ENCODE data around the gene BFSP2.
"Not testable (repeated sequence)": the region's sequence is repeated elsewhere in the genome, so short reads cannot be mapped to it uniquely, and the experiment has no call there.

BFSP2 gene

DNA sequence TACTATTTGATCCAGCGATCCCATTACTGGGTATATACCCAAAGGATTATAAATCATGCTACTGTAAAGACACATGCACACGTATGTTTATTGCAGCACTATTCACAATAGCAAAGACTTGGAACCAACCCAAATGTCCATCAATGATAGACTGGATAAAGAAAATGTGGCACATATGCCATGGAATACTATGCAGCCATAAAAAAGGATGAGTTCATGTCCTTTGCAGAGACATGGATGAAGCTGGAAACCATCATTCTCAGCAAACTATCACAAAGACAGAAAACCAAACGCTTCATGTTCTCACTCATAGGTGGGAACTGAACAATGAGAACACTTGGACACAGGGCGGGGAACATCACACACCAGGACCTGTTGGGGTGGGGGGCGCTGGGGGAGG is 82.6 kb downstream of the BFSP2 start:
- not testable (repeated sequence) for DNase-seq

DNA sequence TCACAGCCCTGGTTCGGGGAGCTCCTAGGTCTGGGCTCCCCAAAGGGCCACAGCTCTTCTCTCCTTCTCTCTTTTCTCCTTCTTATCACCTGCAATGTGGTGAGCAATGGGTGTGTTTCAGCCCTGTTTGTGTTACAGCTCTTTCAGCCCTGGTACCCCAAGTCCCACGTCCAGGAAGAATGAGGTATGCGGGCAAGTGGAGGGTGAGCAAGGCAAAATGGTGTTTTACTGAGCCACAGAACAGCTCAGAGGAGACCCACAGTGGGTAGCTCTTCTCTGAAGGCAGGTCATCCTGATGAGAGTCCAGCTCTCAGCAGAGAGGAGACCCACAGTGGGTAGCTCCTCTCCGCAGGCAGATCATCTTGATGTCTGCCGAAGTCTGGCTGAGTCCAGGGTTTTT is 86.8 kb downstream of the BFSP2 start:
- DNase-seq = no peak

DNA sequence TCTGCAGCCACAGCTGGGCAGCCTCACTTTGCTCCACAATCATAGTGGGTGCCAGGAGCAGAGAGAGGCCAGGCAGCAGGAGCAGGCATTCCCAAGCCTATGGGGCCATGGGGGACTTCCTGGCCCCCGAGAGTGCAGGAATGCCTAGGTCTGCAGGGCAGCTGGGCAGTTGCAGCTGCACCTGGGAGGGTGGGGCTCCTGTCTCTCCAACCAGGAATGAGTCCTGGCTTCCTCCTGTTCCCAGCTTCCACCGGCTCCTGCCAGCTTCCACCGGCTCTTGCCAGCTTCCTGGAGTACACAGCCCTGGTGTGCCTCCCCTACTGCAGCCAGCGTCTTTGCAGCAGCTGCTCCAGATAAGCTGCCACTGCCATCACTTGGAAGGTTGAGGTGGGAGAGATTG is 87.3 kb downstream of the BFSP2 start:
- no peak for DNase-seq

DNA sequence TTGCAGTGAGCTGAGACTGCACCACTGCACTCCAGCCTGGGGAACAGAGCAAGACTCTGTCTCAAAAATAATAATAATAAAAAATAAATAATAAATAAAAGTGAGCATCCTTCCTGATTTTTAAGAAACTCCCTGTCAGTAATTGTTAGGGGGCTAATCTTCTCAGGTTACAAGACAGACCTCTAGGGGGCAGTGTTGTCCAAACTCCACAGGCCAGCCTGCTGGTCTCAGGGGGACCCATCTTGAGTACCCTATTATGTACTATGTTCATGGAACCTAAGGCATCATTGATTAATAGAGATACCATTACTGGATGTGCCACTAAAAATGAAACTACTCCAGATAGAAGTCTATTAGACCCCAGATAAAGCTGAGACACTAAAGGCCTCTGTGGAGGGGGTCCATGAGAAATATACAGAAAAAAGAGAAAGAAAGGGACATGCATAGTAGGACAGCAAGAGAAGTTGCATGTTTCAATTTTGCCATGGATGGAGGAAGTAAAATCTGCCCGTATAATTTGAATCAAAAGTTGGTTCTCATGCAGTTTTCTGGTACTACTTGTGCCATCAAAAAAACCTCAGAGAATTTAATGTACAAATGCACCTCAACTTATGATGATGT is 88.2 kb downstream of the BFSP2 start:
- peak; percentile 59 to 63 for DNase-seq

DNA sequence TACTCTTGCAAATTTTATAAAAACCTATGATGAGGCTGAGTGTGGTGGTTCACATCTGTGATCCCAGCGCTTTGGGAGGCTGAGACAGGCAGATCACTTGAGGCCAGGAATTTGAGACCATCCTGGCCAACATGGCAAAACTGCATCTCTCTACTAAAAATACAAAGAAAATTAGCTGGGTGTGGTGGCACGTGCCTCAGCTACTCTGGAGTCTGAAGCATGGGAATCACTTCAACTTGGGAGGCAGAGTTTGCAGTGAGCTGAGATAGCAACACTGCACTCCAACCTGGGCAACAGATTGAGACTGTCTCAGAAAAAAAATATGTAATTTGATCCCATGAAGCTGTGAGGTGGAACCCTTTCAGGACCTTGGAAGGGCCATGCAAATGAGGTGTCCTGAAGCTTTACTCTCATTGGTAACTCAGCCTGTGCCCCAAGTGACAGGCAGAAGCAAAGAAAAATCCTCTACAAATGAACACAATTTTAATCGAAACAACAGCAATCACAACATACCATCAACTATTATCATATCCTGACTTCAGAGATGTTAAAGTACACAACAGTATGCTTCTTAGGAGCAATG is 89.0 kb downstream of the BFSP2 start:
- DNase-seq = no peak

DNA sequence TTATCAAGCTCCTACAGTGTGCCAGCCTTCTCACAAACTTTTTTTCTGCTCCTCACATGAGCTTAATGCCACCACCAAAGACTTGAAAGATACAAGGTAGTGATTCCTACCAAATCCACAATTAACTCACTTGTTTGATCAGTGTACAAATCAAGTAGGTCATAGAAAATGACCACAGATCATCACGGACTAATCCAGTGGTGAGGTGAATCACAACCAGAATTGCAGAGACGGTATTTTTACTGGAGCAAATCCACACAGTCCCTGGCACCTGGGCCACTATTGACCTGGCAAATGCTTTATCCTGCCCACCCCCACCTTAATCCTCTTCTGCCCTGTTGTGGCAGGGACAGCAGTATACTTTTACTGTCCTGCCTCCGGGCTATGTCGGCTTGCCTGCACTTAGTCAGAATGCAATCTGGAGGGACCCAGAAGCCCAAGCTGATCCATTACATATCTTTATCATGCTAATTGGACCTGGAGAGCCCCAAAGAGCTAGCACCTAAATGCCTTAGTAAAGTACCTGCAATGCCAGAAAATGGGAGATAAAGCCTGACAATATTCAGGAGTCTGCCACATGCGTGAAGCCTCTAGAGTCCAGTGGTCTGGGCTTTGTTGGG is 89.7 kb downstream of the BFSP2 start:
- DNase-seq = no peak

DNA sequence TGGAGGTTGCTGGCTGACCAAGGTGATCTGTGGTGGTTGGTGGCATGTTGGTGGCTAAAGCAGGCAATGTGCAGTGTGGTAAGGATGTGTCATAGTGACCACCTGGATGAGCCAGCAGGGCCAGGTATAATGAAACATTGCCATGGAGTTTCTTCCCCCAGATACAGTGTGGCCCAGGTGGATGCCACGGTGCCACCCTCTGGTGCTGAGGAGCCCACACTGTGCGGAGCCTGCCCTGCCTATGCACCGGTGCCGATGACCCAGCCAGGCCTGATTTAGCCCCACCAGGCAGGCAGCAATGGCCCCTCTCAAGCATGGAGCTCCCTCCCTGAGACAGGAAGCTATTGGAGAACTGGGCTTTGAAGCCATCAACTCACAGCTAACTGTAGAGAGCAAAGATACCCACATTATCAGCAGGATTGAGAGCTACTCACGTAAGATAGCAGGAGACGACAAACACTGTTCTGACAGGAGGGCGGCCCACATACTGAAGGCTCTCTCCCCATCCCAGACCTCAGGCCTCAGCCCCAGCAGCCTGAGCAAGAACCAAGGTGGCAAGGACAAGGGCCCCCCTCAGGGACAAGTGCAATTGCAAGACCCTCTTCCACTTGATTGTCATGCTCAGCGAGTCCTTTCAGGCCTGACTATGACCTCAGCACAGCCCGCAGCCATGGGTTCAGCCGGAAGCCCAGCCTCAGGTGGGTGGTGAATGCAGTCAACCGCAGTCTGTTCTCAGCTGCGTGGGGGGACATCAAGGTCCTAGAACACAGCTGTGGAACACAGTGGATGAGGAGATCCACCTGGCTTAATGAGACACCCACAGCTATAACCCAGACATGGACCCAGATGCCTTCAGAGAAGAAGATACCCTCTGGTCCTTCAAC is 90.9 kb downstream of the BFSP2 start:
- no peak for DNase-seq

DNA sequence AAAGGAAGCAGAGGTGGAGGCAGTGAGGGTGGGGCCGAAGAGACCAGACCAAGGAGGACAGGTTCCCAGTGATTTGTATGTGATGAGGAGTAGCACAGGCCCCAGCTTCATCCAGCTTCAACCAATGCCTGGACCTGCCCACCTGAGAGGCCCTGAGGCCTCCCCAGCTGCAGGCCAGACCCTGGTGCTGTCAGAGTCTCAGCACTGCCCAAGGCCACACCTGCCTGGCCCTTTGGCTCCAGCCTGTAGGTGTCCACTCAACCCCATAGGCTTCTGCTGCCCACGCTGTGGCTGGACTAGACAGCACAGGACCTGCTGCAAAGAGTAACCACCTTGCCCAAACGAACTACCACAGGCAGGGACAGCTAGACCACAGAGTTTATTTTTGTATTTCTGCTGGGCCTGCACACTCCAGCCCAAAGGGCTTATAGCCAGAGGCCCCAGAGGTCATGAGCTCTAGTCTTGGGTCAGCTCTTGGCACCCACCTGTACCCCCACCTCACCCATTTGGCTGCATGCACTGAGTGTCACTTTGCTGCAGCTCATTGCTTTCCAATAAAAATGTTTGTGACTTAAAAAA is 91.7 kb downstream of the BFSP2 start:
- no peak for DNase-seq

DNA sequence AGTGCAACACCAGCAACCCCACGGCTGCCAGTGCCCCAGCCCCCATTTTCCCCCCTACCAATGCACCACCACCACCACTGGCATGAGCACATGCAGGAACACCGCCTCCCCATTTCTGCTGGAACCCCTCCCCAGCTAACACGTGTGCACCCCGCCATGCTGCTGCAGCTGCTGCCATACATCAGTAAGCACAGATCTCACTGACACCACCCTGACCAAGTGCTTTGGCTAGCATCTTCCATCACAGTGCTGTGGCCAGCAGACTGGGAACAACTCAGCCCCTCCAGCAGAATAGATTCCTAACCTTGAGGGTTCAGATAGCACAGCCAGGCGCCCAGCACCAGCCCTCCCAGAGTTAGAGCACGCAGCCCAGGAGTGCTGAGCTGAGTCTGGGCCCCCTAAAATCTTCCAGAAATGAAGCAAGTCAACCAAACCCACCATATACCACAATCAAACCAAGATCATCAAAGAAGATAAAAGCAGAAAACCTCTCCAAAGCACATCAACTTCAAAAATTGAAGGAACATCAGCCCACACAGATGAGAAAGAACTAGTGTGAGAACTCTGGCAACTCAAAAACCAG is 92.4 kb downstream of the BFSP2 start:
- DNase-seq = no peak

DNA sequence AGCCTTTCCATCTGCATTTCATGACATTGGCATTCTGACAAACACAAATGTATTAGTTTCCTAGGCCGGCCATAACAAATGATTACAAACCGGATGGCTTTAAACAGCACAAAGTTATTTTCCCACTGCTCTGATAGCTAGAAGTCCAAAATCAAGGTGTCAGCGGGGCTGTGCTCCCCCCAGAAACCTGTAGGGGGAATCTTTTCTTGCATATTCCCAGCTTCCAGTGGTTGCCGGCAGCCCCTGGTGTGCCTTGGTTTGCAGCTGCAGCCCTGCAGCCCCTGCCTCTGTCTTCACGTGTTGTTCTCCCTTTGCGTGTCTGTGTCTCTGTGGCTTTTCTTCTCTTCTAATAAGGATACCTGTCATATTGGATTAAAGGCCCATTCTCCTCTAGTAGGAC is 94.6 kb downstream of the BFSP2 start:
- DNase-seq = peak in 1 of 2 donors; percentile 21

DNA sequence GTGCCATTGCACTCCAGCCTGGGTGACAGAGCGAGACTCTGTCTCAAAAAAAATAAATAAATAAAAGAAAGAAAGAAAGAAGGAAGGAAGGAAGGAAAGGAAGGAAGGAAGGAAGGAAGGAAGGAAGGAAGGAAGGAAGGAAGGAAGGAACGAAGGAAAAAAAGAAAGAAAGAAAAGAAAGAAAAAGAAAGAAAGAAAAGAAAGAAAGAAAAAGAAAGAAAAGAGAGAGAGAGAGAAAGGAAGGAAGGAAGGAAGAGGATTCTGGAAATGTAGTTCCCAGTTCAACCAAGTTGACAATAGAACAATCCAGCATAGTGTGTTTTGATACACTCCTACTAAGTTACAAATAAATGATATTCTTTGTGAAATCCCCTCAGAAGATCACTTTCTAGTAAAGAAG is 102.7 kb downstream of the BFSP2 start:
- DNase-seq = not testable (repeated sequence)

DNA sequence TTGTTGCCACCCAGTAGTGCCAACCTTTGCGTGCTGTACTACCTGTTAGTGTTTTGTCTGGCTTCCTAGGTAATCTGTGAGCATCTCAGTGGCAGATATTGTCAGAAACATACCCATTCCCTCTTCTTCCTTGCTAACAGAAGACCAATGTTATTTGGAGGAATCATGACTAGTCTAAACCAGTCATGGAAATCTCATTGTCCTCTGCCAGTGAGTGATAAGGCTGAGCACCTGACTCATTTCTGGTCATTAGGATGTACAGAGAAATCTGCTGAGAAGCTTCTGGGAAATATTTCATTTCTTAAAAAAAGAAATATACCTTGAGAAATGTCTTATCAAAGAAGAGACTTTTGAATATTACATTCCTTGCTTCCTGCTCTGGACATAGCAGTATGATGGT is 103.6 kb downstream of the BFSP2 start:
- DNase-seq = no peak

DNA sequence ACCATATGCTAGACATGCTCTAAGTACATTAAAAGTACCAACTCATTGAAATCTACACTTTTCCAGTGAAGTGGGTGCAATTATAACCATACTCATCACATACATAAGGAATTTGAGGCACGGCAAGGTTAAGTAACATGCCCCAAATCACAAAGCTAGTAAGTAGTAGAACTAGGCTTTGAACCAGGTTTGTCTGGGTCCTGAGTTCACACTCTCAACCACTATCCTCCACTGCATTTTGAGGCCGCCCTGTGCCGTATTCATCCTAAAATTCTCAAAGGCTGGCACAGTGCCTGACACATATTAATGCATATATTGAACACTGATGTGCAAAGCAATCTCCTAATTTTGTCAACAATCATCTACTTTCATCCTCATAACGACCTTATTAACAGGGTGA is 104.9 kb downstream of the BFSP2 start:
- no peak for DNase-seq

DNA sequence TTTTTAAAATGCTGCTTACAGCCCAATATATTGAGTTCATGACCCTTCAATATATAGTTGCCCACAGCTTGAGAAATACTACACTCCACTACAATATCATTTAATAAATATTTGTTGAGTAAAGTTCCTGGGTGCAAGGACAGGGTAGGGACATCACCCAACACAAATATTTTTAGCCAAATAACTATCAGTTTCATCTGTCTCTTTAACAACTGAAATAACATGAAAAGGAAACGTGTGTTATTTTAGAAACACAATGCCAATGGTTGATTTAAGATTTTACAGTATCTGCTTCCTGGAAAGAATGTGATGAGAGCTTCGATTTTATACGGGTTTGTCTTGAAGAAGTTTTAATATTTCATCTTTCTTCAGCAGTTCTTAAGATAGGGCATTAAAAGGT is 106.0 kb downstream of the BFSP2 start:
- no peak for DNase-seq

DNA sequence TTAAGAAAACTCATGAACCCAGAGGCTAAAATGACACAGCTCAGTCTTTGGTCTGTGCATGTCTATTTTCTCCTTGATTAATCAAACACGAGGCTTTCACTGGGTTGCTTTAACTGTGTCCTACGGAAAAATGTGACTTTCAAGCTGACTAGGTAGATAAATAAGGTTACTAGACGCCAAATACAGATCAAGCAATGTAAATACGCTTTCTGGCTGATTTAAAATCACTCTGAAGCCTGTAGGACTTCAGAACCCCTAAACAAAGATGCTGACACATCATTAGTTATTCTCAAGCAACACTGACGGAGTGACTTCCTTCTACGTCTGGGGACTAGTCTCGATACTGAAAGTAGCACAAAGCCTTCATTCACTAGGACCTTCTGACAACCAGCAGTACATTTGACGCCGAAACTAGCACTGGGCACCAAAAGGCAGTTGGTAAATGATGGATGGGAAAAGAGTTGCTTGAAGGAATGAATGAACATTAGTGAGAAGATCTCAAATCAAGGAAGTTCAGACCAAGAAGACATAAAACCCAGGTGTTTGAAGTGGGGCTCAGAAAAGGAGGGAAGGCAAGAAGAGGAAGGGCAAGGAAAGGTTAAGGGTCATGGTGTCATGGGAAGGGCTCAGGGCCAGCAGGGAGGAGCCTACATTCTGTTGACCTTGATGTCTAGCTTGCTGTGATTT is 106.5 kb downstream of the BFSP2 start:
- DNase-seq = peak; percentile 56 to 64

DNA sequence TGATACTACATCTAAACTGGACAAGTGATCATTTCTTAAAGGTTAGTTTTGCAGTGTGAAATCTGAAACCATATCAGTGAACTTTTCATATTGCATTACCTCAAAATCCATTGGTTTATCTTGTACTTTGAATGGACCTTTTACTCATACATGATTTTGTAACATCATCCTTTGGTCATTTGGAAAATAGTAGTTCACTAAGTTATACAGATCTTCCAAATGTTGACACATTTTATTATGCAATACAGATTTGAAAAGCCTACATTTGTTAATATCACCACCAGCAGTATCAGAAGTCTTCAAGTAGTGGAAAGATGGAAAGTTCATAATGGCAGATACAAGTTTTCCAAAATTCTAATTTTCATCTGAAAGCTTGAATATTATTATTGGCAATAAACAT is 109.6 kb downstream of the BFSP2 start:
- peak in 1 of 2 donors; percentile 25 for DNase-seq

DNA sequence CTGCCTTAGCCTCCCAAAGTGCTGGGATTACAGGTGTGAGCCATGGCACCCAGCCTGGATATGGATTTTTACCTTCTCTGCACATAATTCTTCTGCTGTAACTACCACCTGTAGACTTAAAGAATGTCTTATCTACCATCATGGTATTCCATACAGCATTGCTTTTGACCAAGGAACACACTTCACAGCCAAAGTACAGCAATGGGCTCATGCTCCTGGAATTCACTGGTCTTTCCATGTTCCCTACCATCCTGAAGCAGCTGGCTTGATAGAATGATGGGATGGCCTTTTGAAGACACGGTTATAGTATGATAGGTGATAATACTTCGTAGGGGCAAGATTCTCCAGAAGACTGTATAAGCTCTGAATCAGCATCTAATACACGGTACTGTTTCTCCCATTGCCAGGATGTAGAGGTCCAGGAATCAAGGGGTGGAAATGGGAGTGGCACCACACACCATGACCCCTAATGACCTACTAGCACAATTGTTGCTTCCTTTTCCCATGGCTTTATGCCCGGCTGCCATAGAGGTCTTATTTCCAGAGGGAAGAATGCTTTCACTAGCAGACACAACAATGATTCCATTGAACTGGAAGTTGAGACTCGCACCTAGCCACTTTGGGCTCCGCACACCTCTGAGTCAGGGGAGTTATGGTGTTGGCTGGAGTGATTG is 112.7 kb downstream of the BFSP2 start:
- DNase-seq = no peak

DNA sequence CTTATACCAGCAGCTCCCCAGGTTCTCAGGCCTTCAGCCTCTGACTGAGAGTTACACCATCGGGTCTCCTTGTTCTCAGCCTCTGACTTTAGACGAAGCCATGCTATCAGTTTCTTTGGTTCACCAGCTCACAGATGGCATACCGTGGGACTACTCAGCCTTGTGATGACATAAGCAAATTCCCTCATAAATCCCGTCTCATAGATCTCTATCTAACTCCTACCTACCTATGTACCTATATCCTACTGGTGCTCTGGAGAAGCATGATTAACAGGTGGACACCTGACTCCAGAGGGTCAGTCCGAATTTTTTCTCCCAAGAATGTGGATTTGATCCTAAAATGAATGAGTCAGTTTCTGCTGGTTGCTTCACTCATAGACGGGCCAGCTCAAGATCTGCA is 114.6 kb downstream of the BFSP2 start:
- no peak for DNase-seq

DNA sequence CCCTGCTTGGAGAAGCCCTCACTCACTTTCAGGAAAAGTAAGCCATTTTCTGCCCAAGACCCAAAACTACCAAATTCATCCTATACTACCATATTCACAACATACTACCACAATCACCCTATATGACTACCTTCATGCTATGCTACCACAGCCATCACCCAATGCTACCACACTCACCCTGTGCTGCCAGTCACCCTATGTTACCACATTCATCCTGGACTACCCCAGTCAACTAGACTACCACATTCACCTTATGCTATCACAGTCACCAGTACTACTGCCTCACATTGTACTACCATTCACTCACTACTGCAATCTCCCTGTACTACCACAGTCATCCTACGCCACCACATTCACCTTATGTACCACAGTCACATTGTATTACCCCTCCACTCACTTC is 115.3 kb downstream of the BFSP2 start:
- no peak for DNase-seq

DNA sequence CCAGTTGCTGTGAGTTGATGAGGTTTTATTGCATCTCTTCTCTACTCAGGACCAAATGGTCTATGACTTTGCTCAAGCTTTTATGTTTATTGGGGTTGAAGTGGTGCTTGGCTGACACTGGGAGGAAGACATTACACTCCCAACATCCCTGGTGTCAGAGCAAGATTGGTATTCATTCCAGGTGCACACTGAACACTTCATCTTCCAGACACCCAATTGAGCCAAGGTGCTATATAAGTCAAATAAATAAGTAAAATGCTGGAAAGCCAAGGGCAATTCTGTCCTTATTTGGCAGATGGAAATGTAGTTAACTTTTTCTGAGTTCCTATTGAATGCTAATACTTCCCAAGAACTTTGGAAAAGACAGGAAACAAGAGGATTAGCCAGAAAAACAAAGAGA is 120.4 kb downstream of the BFSP2 start:
- no peak for DNase-seq

DNA sequence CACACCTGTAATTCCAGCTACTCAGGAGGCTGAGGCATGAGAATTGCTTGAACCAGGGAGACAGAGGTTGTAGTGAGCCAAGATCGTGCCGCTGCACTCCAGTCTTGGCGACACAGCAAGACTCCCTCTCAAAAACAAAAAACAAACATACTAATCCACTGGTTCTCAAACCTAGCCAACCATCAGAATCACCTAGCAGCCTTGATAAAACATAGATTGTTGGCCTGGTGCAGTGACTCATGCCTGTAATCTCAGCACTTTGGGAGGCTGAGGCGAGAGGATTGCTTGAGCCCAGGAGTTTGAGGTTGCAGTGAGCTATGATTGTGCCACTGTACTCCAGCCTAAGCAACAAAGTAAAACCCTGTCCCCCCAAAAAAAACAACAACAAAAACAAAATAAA is 121.1 kb downstream of the BFSP2 start:
- not testable (repeated sequence) for DNase-seq

DNA sequence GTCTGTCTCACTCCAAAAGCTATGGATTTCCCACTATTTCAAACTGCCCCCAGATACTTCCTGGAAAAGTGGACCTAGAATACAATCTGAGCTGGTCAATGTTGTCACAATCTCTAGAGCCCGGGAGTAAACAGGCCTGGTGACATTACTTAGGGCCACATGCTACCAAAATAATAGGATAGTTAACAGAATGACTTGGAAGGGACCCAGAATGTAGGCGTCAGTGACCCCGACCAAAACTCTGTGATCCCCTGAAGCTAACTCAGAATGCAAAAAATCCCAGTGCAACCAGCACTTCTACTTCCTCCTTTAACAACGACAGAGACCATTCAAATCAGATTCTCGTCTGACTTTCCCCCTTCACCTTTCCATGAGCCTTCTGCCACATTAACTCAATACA is 122.1 kb downstream of the BFSP2 start:
- peak; percentile 7 to 9 for DNase-seq

All from inflammatory macrophage (primary cell).